ENCODE data around the gene QPCT.
"Not testable (repeated sequence)": the region's sequence is repeated elsewhere in the genome, so short reads cannot be mapped to it uniquely, and the experiment has no call there.

Gene QPCT

DNA sequence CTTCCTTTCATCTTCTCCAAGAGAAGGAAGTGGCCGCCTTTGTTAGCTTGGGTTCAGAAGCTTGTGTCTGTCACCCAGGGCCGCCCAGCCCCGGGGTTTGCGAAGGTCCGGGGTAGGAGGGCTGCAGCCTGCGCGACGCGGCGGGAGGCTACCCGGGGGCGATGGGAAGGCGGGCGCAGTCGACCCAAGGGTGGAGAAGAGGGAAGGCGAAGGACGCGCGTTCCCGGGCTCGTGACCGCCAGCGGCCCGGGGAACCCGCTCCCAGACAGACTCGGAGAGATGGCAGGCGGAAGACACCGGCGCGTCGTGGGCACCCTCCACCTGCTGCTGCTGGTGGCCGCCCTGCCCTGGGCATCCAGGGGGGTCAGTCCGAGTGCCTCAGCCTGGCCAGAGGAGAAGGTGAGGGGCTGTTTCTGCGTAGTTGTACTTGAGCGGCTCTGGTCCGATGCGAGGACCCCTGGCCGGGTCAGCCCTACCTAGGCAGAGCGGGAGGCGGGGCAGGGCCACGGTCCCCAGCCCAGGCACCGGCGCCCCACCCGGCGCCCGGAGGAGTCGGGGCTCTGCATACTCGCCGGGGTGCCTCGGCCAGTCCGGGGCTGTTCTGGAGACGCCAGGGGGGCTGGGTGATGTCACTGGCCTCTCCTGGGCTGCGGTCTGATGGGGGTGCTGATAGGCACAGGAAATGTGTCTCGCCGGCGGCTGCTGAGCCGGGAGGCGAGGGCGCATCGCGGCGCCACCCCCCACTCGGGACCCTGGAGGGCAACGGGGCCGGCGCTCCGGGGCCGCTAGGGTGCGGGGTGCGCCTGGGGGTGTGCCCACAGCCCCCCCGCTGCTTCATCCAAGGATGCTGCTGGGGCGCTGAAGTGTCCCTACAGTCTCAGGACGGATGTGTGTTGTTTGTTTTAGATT lies at the start of gene QPCT:
TSS of gene QPCT (plus strand) at position 178 of the 909 bp plus-strand sequence. CDS start at position 280, 102 bp downstream.
- DNase-seq (ENCODE audit: low spot score) = peak; percentile 61

DNA sequence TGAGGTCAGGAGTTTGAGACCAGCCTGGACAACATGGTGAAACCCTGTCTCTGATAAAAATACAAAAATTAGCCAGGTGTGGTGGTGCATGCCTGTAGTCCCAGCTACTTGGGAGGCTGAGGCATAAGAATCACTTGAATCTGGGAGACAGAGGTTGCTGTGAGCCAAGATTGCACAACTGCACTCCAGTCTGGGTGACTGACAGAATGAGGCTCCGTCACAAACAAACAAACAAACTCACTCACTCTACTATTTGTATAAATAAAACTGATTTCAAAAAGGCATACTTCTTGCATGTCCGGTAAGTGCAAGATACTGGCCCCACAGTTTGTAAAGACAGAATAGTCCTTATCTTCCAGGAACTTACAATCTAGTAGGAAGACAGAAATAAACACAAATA lies 49.6 kb upstream of the QPCT start:
- DNase-seq (ENCODE audit: low spot score) = not testable (repeated sequence)

DNA sequence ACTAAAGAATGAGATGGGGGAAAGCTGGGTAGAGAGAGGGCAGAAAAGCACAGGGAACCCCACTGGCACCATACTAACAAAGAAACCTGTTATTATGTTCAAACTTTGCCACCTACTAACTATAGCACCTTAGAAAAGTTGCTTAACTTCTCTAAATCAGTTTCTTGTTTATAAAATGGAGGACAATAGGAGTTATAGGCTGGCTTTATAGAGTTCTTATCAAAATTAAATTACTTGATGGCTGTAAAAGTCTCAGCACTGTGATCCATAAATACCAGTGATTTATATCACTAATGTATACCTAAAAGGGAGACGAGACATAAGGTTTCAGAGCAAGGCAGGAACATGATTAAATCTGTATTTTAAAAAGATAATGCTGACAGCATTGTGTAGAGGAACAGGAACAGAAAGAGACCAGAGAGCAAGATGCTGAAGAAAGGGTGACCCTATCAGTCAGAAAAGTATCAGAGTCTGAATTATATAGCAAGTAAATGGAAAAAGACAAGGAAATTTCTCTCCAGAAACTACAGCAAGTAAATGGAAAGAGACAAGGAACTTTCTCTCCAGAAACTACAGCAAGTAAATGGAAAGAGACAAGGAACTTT lies 48.9 kb upstream of the QPCT start:
- no peak for DNase-seq (ENCODE audit: low spot score)

DNA sequence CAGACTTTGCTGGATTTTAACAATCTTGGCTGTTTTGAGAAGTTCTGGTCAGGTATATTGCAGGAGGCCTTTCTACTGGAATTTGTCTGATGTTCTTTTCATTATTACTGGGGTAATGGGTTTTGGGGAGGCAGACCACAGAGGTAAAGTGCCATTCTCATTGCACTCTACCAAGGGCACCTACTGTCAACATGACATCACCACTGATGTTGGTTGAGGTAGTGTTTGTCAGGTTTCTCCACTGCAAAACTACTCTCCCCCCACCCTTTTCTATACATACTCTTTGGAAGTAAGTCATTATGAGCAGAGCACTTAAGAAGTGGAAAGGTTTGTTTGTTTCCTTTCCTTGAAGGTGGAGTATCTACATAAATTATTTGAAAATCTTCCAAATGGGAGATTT lies 46.8 kb upstream of the QPCT start:
- no peak for DNase-seq (ENCODE audit: low spot score)

DNA sequence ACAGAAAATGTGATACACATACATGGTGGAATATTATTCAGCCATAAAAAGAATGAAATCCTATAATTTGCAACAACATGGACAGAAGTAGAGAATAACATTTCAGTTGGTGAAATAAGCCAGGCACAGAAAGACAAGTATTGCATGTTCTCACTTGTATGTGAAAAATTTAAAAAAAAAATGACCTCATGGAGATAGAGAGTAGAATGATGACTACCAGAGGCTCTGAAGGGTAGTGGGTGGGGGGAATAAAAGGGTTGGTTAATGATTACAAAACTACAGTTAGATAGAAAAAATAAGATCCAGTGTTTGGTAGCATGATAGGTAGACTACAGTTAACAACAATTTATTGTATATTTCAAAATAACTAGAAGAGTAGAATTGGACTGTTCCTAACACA lies 44.3 kb upstream of the QPCT start:
- DNase-seq (ENCODE audit: low spot score) = no peak

DNA sequence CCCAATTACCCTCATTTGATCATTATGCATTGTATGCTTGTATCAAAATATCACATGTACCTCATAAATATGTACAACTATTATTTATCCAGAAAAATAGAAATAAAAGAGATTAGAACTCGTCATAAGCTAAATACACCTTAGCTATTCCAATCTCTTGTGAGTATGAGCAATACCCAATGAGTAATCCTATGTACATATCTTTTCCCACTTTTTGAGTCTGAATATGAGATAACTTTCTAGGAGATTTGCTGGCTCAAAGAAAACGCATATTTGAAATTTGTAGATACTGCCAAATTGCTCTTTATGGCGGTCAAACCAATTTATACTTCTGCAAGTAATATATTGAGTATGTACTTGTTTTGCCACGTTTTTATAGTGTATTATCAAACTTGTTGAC lies 43.9 kb upstream of the QPCT start:
- DNase-seq (ENCODE audit: low spot score) = no peak

DNA sequence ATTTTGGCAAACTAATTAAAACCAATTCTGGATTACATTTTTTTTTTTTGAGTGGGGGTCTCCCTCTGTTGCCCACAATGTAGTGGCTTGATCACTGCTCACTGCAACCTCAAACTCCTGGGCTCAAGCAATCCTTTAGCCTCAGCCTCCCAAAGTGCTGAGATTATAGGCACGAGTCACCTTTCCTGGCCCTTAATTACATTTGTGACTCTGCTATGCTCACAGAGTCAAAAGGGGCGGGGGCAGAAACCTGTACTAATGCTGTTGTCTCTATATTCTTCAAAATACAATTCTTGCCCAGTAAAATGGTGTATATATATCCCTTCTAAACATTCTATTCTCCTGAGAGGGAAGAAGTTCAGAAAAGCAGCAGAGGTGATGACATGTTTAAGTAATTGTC lies 43.0 kb upstream of the QPCT start:
- DNase-seq (ENCODE audit: low spot score) = no peak

DNA sequence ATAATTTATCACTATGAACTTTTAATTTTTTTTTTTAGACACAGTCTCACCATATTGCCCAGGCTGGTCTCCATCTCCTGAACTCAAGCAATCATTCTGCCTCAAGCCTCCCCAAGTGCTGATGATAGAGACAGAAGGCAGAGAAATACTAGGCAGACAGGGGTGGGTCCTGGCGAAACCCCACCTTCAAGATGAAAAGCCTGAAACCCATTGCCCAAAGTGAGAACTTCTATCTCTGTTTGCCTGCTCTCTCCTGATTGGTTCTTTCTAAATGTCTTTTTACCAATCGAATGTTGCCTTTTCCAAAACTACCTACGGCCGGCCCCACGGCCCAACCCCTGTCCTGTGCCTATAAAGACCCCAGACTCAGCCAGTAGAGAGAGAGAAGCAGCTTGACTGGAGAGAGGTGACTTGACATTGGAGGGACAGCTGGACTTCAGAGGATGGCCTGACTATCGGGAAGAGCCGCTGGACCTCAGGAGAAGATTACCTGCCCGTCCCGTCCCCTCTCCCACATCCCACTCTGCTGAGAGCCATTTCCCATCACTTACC lies 41.7 kb upstream of the QPCT start:
- no peak for DNase-seq (ENCODE audit: low spot score)

DNA sequence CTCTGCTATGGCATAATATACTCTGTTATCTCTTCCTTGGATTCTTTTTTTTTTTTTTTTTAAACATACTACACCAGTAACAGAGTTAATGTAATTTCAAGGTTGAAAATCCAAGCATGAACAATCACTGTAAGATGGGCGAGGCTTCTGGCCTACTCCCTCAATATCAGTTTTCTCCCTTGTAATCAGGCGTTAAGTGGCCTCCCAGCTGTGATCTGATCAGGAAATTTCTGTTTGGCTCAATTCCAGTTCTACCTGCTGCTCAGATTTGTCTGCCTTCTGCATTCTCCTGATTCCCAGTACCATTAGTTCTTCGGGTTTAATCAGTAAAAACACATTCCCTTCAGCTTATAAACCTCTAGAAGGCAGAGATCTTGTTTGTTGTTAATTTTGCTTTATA lies 38.4 kb upstream of the QPCT start:
- no peak for DNase-seq (ENCODE audit: low spot score)

DNA sequence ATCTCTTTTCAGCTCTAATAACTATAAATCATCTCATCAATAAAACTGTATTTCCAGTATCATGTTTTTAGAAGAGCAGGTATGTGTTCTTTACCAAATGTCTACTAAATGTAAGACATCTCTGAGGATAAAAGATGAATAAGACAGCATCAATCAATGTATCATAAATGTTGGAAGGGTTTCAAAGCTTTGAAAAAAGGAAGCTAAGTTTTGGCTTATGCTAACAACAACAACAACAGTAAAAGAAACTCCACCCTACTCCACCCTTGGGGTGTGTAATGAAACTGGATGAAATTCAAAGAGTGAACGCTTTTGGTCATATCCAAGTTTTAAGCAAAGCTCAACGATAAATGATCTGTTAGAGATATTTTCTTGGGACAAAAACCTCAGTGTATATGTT lies 36.9 kb upstream of the QPCT start:
- no peak for DNase-seq (ENCODE audit: low spot score)

DNA sequence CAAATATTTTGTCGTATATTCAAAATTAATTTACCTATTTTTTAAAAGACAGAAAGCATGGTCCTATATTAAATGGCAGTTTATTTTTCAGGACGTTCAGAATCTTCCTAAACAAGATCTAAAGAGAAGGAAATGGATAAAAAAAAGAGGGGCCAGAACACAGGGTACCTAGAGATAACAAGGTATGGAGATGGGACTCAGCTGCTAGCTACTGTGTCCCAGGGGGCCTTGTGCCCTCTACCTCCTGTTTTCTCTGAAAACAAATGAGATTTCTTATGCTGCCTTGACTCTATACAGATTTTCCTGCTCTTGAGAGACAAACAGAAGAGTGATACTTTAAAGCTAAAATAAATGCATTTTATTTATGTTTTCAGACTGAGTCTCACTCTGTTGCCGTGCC lies 29.1 kb upstream of the QPCT start:
- no peak for DNase-seq (ENCODE audit: low spot score)

DNA sequence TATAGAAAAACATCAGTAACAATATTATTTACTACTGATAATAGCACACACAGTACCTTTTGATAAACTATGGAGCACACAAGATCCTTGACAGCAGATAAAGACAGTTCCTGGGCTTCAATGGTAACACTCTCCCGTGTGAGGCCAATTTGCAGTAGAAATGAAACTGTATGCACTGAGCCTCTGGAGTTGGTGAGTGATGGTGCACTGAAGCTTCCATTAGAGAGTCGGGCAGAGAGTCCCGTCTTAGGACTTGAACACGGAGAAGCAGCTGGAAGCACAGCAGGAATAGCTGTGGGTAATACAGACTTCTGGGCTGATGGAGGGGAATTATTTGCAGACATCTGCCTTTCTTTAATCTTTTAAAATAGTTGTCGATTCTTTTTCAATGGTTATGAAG lies 28.2 kb upstream of the QPCT start:
- DNase-seq (ENCODE audit: low spot score) = no peak

DNA sequence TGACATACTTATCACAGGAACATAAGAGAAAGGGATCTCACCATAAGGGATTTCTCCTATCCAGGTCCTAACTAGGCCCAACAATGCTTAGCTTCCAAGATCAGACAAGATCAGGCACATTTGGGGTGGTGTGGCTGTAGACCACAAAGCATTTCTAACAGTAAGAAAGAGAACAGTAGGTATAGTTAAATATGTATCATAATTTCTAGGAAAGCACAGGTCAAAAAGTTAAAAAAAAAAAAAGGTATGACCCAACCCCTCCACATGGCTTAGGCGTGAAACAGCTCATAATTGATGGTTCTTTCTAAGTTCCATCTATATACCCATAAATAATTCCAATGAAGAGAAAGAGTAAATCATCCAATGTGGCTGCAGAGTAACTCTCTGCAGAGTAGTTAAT lies 26.7 kb upstream of the QPCT start:
- no peak for DNase-seq (ENCODE audit: low spot score)

DNA sequence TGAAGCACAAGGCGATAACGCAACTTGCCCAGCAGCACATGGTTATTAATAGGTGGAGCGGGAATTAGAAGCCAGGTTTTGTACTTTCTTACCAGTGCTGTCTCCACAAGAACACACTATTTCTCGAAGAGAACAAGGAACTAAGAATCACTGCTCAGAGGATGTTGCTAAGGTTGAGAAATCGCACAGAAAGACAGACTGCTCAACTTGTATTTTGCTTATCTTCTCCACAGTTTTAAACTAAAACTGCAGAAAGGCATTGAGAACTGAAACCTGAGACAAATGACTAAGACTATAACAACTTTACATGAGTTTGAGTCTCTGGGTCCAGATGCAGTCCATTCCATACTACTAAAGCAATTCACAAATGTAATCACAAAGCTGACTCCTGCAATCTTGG lies 26.0 kb upstream of the QPCT start:
- peak; percentile 11 for DNase-seq (ENCODE audit: low spot score)

DNA sequence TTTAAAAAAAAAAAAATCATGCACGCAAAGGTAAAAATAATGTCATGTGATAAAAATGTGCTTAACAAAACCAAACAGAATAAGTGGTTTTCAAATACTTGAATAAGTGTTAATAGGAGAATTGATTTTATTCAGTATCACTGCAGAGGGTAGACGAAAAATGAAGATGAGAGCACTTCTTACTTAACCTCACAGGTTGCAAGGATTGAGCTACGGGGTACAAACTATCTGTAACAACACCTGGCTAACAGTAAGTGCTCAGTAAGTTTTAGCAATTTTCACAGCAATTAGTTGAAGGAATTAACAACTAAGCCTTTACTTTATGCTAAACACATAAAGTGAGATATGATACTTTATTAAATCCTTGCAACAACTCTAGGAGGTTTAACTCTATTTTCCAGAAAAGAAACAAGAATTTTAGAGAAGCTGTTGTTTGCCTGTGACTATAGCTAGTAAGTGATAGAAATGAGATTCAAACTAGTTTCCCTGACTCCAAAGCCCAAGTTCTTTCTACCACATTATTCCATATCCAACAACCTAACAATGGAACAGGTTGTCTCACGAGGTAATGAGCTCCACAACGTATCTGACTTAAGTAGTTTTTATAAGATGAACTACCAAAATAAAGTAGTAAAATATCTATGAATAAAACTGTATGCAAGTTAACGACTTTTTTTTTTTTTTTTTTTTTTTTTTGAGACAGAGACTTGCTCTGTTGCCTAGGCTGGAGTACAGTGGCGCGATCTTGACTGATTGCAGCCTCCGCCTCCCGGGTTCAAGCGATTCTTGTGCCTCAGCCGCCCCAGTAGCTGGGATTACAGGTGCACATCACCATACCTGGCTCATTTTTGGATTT lies 24.4 kb upstream of the QPCT start:
- DNase-seq (ENCODE audit: low spot score) = no peak

DNA sequence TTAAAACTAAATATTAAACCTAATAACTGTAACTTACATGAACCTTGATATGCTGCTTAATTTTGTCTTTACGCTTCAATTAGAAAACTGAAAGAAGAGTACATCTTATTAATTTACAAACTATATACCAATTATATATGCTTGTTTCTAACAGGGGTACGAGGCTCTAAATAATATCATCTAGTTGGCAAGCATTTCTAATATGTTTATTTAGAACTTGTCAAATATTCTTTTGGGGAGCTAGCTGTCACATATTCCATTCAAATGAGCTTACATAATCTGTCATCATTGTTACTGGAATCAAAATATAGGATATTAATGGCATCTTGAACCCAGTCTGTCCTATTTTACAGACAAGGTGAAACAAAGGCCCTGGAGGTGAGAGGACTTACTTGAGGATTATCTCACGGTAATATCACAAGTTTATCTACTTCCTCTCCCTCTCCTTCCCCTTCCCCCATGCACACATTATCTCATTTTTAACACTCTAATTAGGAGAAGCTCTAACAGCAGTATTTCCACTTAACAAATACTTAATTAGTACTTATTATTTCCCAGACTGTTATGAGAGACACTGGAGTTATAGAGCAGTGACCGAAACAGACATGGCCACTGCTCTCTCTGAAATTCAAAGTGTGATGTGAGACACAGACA lies 23.3 kb upstream of the QPCT start:
- DNase-seq (ENCODE audit: low spot score) = no peak

DNA sequence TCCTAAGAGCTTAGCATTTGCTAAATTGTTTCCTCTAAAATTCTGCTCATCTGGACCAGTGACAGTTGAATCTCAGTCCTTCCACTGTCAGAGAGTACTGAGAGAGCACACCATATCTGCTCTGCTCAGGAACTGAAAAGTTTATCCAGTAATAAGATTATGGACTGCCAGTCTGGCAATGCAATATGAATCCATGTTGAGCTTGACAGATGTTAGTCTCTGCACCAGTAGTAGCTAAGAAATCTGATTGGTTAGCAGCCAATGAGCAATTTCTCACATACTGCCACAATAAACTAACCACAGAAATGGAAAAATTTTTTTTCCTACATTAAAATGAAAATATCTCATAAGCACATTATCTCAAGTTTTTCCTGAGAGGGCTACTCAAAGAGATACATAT lies 22.1 kb upstream of the QPCT start:
- DNase-seq (ENCODE audit: low spot score) = no peak

DNA sequence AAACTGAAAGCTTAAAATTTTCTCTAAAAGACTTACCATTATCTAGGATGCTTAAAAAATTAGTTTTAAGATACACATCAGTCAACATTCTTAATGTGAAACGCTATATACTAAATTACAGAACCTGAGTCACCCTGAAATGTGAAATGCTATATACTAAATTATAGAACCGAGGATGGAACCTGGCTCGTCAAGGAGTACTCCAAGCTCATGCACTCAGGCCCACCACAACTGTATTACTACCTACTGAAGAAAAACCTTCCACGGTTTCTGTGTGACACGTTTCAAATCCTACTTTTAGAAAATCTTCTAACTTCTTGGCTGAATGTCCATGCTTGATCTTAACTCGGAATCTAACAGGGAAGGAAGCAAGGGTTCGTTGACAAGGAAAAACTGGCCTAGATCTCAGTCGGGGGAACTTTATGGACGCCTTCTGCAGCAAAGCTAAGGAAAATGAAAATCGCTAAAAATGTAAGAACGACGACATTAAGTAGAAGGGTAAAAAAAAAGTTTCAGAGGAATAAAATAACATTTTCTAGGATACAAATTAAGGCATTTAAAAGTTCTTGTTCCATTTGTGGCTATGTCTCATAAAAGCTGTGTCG lies 21.2 kb upstream of the QPCT start:
- no peak for DNase-seq (ENCODE audit: low spot score)

DNA sequence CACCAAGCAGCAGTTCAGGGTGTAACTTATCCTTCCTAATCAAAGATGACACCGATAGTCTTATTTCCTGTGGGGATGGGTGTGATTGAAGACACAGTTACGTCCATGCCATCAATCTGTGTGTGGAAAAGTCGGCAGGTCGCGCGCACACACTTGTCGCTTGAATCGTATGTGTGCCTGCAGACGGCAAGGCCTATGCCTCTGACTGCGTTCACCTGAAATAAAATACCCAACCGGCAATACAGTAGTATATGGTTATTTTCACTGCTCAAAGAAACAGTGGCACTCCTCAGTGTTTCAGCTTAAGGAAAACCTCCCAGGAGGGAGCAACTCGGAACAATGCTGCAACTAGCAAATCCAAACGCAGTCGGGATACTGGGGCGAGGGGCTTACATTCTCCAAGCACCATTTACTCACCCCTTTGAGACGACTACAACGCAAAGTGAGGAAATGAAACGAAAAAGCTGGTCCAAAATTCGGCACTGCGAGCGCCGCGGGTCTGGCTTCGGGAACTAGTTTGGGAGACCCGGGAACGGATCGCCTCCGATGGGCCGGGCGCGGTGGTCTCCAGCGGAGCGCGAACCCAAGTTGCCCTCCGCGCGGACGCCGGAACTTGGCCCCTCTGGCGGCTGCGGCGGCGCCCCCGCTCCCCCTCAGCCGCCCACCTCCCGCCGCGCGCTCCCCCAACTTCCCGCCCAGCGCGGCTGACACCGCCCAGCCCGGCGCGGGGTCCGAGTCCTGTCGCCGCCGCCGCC lies 20.5 kb upstream of the QPCT start:
- DNase-seq (ENCODE audit: low spot score) = no peak

DNA sequence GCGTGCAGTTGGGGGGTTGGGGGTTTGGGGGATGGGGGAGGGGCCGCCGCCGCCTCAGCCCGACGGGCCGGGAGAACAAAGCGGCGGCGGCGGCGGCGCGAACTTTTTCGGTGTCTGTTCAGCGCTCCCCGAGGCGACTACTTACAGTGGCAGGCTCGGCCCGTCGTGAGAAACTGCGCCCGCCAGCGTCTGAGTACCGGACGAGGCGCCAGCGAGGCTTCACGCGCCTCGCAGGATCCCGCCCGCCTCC lies 20.0 kb upstream of the QPCT start:
- no peak for DNase-seq (ENCODE audit: low spot score)

Measured in hepatic stellate cell (primary cell).